T-helper 1 cell treated with Interleukin-12 subunit alpha and Interleukin-12 subunit beta and Interleukin-4 antibody, amounts not matched to agents 30 μg/mL and 1 μg/mL, for 36 hours (primary cell): ENCODE data around the gene ST7.

ENCODE experiments used
- H3K27ac Mint-ChIP-seq: one replicate; pipeline ENCODE4 v1.8.0; 2021; ENCODE audit warnings: mild to moderate bottlenecking, mixed read lengths
- H3K27me3 Mint-ChIP-seq: one replicate; pipeline ENCODE4 v1.8.0; 2021; ENCODE audit warnings: low read depth, mixed read lengths
- H3K36me3 Mint-ChIP-seq: one replicate; pipeline ENCODE4 v1.8.0; 2021; ENCODE audit warnings: low read depth, mixed read lengths
- H3K4me1 Mint-ChIP-seq: one replicate; pipeline ENCODE4 v1.8.0; 2021; ENCODE audit warnings: low read depth, mixed read lengths
- H3K4me3 Mint-ChIP-seq: one replicate; pipeline ENCODE4 v1.8.0; 2021; ENCODE audit warnings: mild to moderate bottlenecking, moderate library complexity, mixed read lengths
- H3K9me3 Mint-ChIP-seq: one replicate; pipeline ENCODE4 v1.8.0; 2021; ENCODE audit warnings: mixed read lengths

ST7 gene

DNA sequence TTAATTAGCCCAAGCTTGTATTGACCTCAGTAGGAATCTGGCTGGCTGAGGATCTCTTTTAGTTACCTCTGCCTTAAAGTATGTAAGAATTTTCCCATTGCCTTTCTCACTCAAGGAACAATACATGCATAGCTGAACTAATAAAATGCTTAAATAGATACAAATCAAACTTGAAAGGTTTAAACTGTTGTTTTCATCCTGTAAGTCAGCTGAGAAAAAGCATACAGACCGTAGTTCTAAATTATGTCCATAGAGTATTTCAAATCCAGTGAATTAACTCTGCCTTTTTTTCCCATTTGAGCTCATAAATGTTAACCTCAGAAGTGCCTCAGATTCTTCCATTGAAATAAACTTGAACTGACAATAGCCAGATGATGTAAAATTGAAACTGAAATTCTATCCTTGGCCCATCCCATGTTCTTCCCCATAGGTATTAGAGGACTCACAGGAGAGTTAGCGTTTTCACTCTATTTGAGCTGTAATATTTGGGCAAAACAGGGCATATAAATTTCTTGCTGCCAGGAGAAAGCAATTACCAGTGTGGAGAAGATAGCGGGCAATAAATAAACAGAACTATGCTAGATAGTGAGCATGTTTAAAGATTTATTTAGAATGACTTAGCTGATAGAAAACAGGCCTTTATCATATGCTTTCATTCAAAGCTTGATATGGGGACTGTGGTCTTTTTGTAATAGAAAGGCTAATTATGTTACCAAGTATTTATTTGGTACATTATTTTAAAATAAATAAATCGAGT is 205.8 kb downstream of the ST7 start:
- Mint-ChIP-seq H3K27ac (no peak overlapping the region), H3K4me1 (no peaks in the 10 kb centered on the region), H3K4me3 (no peak overlapping the region), H3K36me3 (no peaks in the 10 kb centered on the region), H3K27me3 (no peaks in the 10 kb centered on the region), H3K9me3 (no peaks in the 10 kb centered on the region)

DNA sequence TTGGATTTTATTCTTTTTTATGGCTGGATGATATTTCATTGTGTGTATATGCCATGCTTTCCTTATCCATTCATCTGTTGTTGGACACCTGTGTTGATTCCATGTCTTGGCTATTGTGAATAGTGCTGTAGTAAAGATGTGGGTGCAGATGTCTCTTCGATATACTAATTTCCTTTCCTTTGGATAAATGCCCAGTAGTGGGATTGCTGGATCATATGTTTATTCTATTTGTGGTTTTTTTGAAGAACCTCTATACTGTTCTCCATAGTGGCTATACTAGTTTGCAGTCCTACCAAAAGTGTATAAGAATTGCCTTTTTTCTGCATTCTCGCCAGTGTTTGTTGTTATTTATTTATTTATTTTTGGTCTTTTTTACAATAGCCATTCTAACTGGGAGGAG is 209.8 kb downstream of the ST7 start:
- no peaks in the 10 kb centered on the region for H3K4me1 Mint-ChIP-seq
- no peaks in the 10 kb centered on the region for H3K36me3 Mint-ChIP-seq
- no peak overlapping the region for H3K27ac Mint-ChIP-seq
- no peaks in the 10 kb centered on the region for H3K27me3 Mint-ChIP-seq
- H3K9me3 Mint-ChIP-seq, result no peaks in the 10 kb centered on the region
- no peak overlapping the region for H3K4me3 Mint-ChIP-seq

DNA sequence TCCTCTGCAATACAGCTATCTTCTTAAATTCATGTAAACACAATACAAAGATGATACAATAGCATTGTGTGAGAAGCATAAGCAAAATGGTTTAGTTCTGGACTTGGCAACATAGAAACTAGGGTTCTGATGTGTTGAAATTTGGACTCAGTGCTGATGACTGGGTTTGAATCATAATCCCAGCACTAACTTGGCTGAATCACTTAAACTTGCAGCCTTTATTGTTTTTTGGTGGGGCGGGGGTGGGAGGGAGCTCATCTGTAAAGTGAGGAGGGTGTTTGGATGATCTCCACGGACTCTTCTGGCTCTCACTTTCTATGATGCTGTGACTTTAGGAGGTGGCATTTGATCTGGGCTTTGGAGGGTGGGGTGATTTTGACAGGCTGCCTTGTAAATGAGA is 211.3 kb downstream of the ST7 start:
- Mint-ChIP-seq H3K4me3 (no peak overlapping the region), H3K27me3 (no peaks in the 10 kb centered on the region), H3K9me3 (no peaks in the 10 kb centered on the region), H3K4me1 (no peaks in the 10 kb centered on the region), H3K27ac (no peak overlapping the region), H3K36me3 (no peaks in the 10 kb centered on the region)

DNA sequence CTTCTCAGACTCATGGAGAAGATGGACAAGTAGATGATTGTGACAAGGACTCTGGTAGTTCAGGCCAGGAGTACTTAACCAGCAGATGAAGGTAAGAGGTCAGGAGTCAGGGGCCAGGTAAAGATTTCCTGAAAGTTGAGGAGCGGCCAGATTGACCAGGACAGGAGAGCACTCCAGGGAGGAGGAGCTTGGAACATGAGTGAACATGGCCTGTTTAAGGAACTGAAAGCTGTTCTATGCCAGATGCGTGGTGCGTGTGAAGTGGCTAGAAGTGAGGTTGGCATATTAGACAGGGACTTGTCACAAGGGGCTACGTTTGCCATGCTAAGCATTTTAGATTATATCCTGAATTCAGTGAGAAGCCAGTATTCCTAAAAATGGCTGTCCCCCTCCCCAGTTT is 212.4 kb downstream of the ST7 start:
- no peak overlapping the region for H3K4me3 Mint-ChIP-seq
- no peaks in the 10 kb centered on the region for H3K27me3 Mint-ChIP-seq

DNA sequence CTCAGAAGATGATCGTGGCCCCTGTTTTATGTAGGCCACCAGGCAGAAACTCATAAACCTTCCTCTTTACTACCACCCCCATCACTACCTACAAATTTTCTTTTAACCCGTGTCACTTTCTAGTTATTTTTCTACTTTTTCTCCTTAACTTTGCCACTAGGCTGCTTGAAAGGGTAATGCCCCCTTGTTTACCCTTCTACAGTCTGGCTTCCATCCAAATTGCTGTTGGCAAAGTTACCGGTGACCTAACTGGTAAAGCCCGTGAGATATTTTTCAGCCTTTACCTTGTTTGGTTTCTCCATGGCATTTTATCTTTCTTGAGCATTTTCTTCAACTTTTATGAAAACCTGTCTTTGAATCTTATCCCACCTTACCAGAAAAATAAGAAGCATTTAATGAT is 216.6 kb downstream of the ST7 start:
- Mint-ChIP-seq H3K4me3 (no peak overlapping the region), H3K4me1 (no peaks in the 10 kb centered on the region), H3K9me3 (no peaks in the 10 kb centered on the region), H3K27me3 (no peaks in the 10 kb centered on the region), H3K27ac (no peak overlapping the region), H3K36me3 (no peaks in the 10 kb centered on the region)

More for the DNA sequence above, 212.4 kb downstream of the ST7 start:
- no peaks in the 10 kb centered on the region for H3K9me3 Mint-ChIP-seq
- no peak overlapping the region for H3K27ac Mint-ChIP-seq
- no peaks in the 10 kb centered on the region for H3K36me3 Mint-ChIP-seq
- no peaks in the 10 kb centered on the region for H3K4me1 Mint-ChIP-seq

DNA sequence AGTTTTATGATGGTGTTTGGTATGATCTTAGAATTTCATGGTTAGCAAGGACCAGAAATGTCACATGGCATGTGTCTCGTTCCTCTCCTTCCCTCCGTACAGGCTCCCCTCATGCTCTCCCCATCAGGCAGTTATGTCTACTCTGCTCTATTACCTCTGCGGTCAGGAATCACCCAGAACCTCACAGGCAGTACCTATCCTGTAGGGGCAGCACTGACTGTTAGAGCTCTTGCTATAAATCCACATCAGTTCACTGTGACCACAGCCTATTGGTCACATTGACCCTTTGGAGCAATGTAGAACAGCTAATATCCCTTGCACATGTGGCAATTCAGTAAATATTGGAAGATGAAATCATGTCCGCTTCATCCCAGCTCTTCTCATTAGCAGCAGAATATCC is 217.8 kb downstream of the ST7 start:
- H3K27me3 Mint-ChIP-seq, result no peaks in the 10 kb centered on the region
- no peaks in the 10 kb centered on the region for H3K36me3 Mint-ChIP-seq
- no peak overlapping the region for H3K4me3 Mint-ChIP-seq
- no peak overlapping the region for H3K27ac Mint-ChIP-seq
- H3K4me1 Mint-ChIP-seq, result no peaks in the 10 kb centered on the region
- no peaks in the 10 kb centered on the region for H3K9me3 Mint-ChIP-seq

DNA sequence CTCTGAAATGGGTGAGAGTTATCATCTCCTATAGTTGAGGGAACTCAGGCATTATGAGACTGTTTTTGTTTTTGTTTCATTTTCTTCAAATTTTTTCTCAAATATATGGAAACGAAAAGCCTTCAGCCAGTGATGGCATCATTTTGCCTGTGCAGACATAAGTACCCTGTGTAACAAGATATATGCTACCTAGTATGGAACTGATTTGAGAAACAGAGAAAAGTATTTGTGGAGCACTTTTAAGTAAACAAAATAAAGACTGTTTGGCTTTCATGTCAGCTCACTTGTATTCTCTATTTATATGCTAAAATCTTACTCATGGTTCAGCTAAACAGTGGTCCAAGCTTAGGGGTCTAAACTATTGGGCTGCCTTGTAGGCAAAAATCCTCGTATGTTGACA is 219.0 kb downstream of the ST7 start:
- no peaks in the 10 kb centered on the region for H3K36me3 Mint-ChIP-seq
- H3K27ac Mint-ChIP-seq, result no peak overlapping the region
- H3K4me1 Mint-ChIP-seq, result no peaks in the 10 kb centered on the region
- no peak overlapping the region for H3K4me3 Mint-ChIP-seq
- H3K27me3 Mint-ChIP-seq, result no peaks in the 10 kb centered on the region
- no peaks in the 10 kb centered on the region for H3K9me3 Mint-ChIP-seq

DNA sequence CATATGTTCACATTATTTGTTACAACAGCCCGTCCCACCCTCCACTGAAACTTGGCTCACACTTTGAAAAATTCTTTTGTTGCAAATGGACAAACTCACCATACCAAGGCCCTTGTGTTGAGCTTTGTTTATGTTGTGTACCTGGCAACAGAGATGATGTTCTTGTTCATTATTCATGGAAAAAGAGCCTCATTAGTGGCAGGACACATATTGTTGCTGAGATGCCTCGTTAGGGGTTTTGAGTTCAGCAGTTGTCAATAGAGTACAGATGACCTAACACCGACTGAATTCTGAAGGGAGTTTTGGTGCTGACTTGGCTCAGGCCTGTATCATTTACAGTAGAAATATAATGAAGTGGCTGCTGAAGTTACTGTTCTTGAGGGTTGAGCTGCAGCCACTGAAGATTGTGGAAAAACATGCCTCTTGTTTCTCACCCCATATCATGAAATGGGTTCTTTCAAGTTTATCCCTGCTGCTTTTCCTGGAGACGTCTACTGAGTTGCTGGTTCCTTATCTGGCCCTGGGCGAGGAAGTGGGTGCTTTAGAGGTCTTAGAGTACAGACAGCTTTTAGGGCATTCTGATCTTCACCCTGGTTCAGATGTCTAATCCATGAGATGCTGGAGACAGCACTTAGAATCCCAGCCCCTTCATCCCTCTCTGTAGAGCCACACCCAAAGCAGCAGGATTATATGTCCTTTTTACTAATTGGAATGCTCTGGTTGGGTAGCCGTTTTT is 219.9 kb downstream of the ST7 start:
- no peaks in the 10 kb centered on the region for H3K27me3 Mint-ChIP-seq
- H3K9me3 Mint-ChIP-seq, result no peaks in the 10 kb centered on the region
- no peak overlapping the region for H3K4me3 Mint-ChIP-seq
- H3K36me3 Mint-ChIP-seq, result no peaks in the 10 kb centered on the region
- H3K27ac Mint-ChIP-seq, result no peak overlapping the region
- H3K4me1 Mint-ChIP-seq, result no peaks in the 10 kb centered on the region

DNA sequence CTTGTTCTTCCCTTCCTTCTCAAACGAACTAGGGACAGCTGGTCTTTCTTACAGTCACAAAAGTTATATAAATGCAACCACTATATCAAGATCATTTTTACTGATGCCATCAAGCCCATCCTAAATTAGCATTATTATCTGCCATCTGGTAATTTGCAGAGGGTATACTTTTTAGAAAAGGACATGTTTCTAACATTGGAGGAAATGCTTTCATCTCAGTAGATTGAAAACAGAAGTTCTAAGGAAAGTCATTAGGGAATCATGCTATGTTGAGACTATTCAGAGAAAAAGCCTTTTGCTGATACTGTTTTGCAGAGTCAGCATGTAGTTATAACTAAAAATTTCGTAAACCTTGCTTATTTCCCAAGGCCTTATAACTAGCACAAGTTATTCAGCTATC is 222.9 kb downstream of the ST7 start:
- no peaks in the 10 kb centered on the region for H3K4me1 Mint-ChIP-seq
- no peaks in the 10 kb centered on the region for H3K36me3 Mint-ChIP-seq
- no peaks in the 10 kb centered on the region for H3K9me3 Mint-ChIP-seq
- H3K27ac Mint-ChIP-seq, result no peak overlapping the region
- H3K4me3 Mint-ChIP-seq, result no peak overlapping the region
- H3K27me3 Mint-ChIP-seq, result no peaks in the 10 kb centered on the region

DNA sequence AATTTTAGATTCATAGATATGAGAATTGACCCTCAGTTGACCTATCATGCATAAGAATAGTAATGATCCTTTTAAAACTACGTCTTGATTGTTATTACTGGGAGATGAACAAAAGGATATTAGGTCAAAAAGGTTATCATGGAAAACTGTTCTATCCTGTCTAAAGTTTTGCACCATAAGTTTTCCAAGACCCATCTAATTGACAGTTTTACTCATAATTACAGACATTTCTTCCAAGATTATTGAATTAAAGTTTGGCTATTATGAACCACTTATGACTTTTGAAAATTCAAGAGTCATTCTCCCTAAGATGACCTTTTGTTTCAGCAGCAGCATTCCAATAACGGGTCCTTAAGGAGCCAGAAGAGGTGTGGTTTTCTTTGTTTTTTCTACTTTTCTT is 225.3 kb downstream of the ST7 start:
- H3K4me3 Mint-ChIP-seq, result no peak overlapping the region
- H3K9me3 Mint-ChIP-seq, result no peaks in the 10 kb centered on the region
- H3K36me3 Mint-ChIP-seq, result no peaks in the 10 kb centered on the region
- no peaks in the 10 kb centered on the region for H3K4me1 Mint-ChIP-seq
- no peak overlapping the region for H3K27ac Mint-ChIP-seq
- H3K27me3 Mint-ChIP-seq, result no peaks in the 10 kb centered on the region

DNA sequence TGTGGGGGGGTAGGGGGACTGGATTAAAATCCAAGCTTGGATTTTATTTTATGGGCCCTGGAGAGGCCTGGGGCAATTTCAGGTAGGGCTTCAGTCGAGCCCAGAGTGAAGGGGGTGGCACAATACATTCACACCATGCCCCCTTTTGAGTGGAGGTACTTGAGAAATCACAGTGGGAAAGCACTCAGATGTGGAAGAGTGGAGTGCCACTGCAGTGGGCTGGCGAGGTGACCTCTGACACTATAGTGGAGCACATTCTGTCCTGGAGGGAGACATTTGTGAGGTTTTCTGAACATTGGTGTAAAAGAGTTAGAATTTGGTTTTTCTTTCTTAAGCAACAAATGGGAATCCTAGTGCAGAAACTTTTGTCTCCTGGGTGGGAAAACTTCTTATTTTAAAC is 226.4 kb downstream of the ST7 start:
- Mint-ChIP-seq H3K4me1 (no peaks in the 10 kb centered on the region), H3K27ac (no peak overlapping the region), H3K9me3 (no peaks in the 10 kb centered on the region), H3K36me3 (no peaks in the 10 kb centered on the region), H3K4me3 (no peak overlapping the region), H3K27me3 (no peaks in the 10 kb centered on the region)

DNA sequence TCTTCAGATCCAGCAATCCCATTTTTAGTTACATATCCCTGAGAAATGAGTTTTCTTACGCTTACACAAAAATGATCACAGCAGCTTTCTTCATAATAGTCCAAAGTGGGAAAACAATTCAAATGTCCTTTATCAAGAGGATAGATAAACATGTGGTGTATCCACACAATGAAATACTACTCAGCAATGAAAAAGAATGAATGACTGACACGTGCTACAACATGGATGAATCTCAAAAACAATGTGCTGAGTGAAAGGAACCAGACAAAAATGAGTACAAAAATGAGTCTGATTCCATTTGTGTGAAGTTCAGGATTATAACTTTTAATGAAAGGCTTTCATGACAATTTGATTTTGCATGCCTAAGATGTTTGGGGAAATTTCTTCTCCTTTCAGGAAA is 230.4 kb downstream of the ST7 start:
- Mint-ChIP-seq H3K27me3 (no peaks in the 10 kb centered on the region), H3K4me1 (no peaks in the 10 kb centered on the region), H3K36me3 (no peaks in the 10 kb centered on the region)

DNA sequence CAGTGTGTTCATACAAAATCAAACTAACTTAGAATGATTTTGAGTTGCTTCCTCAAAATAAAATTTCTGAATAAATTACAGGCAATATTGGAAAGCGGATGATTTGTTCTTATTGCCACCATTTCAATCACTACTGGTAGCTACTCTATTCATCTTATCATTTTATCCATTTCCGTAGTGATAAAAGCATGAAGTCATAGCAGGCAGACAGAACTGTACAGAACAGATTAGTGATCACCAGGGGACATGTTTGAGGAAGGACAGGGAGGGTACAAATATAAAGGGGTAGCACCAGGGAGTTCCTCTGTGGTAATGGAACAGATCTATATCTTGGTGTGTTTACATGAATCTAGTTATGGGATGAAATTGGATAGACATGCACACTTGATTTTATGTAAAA is 231.1 kb downstream of the ST7 start:
- Mint-ChIP-seq H3K4me1 (no peaks in the 10 kb centered on the region), H3K27me3 (no peaks in the 10 kb centered on the region), H3K27ac (no peak overlapping the region), H3K9me3 (no peaks in the 10 kb centered on the region), H3K36me3 (no peaks in the 10 kb centered on the region), H3K4me3 (no peak overlapping the region)

More for the DNA sequence above, 230.4 kb downstream of the ST7 start:
- Mint-ChIP-seq H3K4me3 (no peak overlapping the region), H3K27ac (no peak overlapping the region), H3K9me3 (no peaks in the 10 kb centered on the region)

DNA sequence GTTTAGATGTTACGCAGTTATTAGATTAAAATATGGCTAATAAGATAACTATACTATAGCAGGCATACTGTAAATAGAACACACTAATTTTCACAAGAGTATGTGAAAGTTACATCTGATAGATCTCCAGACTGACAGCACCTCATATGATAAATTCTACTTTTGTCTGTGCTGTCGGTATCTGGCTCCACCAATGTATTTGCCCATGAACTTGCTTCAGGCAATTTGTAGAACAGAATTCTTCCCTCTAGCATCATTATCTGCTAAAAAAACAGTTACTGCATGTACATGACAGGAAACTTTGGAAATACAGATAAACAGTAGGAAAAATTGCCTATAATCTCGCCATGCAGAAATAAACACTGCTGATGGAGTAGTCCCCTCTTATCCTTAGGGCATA is 231.8 kb downstream of the ST7 start:
- H3K4me3 Mint-ChIP-seq, result no peak overlapping the region
- H3K27me3 Mint-ChIP-seq, result no peaks in the 10 kb centered on the region
- H3K4me1 Mint-ChIP-seq, result no peaks in the 10 kb centered on the region
- no peak overlapping the region for H3K27ac Mint-ChIP-seq
- no peaks in the 10 kb centered on the region for H3K36me3 Mint-ChIP-seq
- no peaks in the 10 kb centered on the region for H3K9me3 Mint-ChIP-seq

DNA sequence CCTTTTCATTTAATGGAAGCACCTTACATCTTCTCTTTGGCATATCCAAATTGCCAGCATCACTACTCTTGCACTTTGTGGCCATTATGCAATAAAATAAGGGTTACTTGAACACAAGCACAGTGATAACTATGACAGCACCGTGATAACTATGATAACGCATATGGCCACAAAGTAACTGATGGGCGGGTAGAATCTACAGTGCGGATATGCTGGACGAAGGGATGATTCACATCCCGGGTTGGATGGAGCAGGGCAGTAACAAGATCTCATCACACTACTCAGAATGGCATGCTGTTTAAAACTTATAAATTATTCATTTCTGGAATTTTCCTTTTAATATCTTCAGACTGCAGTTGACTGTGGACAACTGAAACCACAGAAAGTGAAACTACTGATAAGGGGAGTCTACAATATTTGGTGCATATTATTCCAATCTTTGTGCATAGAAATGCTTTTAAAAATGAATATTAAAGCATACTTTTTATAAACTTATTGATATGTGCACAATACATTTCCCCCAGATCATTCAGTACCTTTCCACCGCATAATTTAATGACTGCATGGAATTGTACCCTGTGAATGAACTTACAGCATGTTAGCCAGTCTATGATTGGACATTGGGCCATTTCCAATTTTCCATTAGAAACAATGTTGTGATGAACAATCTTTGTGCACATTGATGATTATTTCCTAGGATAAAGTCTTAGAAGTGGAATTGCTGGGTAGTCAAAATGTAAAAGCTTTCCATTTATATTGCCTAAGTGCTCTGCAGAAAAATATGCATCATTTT is 233.1 kb downstream of the ST7 start:
- H3K4me1 Mint-ChIP-seq, result no peaks in the 10 kb centered on the region
- H3K27ac Mint-ChIP-seq, result no peak overlapping the region
- H3K9me3 Mint-ChIP-seq, result no peaks in the 10 kb centered on the region
- H3K36me3 Mint-ChIP-seq, result no peaks in the 10 kb centered on the region
- no peaks in the 10 kb centered on the region for H3K27me3 Mint-ChIP-seq
- H3K4me3 Mint-ChIP-seq, result no peak overlapping the region
